Measurements from ENCODE around the gene KRTAP3-1.
"Not testable (repeated sequence)": the region's sequence is repeated elsewhere in the genome, so short reads cannot be mapped to it uniquely, and the experiment has no call there.

KRTAP3-1 gene

DNA sequence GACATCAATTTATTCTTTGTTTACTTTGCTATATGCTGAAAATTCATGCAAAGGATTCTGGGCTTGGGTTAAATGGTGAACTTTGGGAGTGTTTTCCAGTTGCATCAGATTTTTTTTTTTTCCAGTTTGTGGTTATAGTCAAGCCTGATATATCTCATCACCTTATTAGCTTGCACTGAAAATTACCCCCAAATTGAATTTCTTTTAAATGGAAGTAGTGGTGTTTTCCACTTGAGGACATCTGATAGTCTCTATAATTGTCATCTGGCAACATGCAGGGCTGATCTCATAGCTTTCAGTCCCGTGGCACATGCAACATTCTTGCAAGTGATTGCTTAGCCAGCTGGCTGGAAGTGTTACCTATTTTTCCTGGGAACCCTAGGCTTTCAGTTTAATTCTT is 4.7 kb upstream of the KRTAP3-1 start:
- peak; percentile 23 for DNase-seq

DNA sequence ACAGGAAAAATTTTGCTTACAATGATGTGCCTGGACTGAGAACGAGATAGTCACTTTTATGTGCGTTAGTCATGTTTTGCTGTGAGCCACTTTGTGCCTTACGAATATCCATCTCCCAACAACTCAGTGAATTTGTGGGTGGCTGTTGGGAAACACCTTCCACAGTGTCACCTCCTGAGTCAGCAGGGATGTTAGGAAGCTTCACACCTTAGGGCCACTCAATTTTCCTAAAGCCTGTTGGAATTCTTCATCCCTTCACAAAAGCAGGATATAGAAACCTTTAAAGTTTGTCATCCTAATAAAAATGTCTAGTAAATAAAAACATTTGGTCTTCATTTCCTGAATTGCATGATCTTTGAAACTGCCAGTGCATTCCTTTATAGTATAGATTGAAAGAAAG is 4.3 kb upstream of the KRTAP3-1 start:
- no peak for DNase-seq

DNA sequence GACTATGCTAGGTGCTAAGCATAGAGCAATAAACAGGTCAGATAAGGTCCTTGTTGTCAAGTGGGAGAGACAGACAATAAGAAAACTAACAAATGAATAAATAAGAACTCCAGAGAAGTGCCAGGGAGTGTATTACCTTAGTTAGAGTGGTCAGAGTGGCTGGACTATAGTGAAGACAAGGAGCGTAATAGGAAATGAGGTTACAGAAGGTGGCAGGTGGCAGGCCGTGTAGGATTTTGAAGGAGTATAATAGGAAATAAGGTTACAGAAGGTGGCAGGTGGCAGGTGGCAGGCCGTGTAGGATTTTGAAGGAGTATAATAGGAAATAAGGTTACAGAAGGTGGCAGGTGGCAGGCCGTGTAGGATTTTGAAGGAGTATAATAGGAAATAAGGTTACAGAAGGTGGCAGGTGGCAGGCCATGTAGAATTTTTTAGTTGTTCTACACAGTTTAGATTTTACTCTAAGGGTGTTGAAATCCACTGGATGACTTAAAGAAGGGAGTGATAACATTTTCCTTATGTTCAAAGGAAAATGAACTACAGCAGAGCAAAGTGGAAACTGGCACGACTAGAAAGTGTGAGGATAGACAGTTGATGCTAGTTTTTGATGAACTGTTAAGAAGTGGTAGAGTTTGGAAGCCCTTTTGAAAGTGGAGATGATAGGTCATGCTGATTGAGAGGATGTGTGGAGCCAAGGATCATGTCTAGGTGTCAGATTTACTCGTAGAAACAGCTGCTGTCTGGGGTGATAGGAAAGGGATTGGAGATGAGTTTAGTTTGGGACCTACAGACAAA is 3.6 kb upstream of the KRTAP3-1 start:
- no peak for DNase-seq

DNA sequence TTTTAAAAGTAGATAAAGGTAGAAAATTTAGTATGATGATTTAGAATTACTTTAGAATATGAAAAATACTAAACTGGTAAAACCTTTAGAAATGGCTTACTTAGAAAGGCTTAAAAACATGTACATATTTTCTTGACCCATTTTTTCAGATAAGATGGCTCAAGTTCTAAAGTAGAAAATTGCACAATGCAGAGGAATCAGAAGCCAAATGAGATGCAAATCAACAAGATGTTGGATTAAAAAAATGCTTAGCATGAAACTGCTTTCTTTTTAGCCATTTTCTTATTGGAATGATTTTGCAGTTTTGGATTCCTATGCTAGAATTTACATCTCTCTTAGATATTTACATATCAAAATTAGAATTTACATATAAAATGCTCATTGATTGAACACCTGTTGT is 1.5 kb upstream of the KRTAP3-1 start:
- DNase-seq = no peak

DNA sequence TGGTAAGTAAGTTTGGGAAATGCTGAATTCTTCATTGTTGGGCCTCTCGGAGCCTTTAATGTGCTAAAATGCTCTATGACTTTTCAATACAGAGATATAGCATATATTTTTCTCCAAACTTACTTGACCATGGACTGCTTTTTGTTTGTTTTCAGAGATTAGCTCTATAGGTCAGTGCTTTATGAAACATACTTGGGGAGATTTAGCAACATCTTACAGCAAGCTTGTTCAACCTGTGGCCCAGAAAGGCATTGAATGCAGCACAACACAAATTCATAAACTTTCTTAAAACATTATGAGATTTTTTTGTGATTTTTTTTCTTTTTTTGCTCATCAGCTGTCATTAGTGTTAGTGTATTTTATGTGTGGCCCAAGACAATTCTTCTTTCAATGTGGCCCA is 1.0 kb upstream of the KRTAP3-1 start:
- DNase-seq = no peak

DNA sequence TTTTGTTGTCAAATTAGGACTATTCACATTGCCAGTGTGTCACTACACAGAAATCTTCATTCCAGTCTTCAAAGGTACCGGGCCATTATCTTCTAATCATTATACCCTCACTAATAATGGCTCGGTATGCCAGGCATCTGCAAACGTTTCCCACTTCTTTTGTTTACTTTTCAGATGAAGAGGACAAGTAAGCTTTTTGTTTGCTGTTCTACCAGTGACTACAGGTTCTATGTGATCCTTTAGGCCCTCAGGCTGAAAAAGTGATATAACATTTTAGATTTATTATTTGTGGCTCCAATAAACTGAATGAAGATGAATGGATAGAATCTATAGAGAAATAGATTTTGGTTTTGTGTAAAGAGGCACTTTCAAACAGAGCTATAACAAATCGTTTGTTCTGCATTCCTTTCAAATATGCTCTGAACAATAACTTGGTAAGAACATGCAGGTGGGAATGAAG is 403 bp upstream of the KRTAP3-1 start:
- DNase-seq = no peak

DNA sequence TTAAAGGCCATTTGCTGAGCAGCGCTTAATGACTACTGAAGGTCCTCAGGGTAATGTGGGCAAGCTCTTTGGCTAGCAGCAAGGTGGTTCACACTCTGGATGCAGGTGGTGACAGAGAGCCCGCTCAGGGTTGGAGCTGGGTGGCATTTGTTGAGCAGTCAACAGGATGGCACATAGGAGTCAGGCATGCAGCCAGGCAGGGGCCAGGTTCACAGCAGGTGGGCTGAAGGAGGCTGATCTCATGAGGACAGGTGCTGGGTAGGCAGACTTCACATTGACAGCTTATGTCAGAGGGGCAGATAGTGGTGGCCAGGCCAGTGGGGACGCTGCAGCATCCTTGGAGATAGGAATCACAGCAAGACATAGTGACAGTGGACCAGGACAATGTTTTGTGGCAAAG is 4.5 kb downstream of the KRTAP3-1 start:
- DNase-seq = no peak

DNA sequence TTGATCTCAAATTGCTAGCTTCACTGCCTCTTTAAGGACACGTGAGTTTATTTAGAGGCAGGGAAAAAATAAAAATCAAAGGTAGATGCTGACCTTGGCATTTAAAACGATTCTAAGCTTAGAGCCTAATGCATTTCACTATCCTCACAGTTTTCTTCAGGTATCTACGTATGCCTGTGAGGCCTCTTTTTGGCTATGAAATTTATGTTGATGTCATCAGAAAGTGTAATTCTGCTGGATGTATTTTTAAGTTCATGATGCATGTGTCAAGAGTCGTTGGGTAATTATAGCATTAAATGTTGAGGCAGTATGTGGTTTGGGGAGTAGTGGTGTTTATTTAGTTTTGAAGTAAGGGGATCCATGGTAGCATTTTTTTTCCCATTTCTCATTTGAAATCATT is 5.0 kb downstream of the KRTAP3-1 start:
- no peak for DNase-seq

DNA sequence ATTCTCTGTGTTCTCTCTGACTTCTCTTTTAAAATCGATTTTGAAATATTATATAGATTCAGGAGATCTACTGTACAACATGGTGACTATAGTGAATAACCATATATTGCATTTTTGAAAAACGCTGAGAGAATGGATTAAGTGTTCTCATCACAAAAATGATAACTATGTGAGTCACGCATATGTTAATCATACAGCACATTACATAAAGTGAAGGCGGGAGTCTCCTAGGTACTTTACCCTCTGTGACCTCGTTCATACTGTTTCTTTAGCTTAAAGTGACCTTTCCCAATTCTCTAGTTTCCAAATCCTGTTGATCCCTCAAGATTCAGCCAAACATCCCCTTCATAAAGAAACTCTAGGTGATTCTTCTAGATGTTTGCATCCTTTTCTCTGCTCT is 6.1 kb downstream of the KRTAP3-1 start:
- no peak for DNase-seq

DNA sequence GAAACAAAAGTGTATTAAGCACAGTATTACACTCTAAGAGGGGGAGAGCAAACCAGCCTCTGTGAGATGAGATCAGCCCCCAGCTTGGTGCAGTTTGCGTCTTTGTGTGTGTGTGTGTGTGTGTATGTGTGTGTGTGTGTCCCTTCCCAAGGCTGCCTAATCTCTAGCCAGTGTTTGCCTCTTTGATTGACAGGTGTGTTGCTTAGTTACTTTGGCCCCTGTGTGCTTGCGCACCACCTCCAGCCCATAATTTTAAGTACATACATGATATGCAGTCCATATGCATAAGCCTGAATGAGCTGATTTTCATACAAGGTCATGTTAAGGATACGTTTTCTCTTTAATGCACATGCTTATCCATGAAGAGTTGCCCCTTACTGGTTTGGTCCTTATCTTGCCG is 7.1 kb downstream of the KRTAP3-1 start:
- no peak for DNase-seq

DNA sequence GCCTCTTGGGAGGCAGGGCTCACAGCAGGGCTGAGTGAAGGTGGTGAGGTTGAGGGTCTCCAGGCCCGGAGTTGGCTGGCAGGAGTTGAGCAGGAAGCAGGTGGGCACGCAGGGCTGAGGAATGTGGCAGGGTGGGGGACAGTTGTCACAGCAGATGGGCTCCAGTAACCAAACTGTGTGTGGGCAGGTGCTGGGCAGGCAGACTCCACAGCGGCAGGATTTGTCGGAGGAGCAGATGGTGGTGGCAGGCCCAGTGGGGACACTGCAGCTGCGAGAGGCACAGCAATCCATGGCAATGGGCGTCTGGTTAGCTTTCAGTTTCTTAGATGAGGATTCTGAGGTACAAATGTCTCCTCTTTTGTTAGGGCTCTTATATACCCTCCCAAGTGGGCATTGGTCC is 9.4 kb downstream of the KRTAP3-1 start, which contains the start of gene KRTAP3-2:
Gene KRTAP3-2 (minus strand): TSS at position 344 of the 400 bp plus-strand sequence. CDS start 53 bp downstream, at position 291.
- DNase-seq = not testable (repeated sequence)

DNA sequence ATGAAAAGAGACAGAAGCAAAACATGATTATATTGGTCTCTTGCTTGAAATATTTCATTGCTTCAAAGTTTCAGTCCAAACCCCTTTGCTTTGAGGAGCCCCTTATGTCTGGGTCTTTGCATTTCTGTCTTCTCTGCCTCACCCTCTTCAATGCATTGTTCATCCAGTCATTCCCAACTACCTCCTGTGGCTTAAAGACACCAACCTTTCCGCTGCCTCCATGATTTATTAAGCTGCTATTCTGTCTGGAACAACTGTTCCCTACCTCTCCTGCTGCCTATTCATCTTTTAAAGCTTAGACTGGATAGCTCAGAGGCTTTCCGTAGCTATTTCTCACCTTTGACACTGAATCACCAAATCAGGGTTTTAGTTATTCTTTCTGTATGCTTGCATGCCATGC is 11.6 kb downstream of the KRTAP3-1 start:
- no peak for DNase-seq

DNA sequence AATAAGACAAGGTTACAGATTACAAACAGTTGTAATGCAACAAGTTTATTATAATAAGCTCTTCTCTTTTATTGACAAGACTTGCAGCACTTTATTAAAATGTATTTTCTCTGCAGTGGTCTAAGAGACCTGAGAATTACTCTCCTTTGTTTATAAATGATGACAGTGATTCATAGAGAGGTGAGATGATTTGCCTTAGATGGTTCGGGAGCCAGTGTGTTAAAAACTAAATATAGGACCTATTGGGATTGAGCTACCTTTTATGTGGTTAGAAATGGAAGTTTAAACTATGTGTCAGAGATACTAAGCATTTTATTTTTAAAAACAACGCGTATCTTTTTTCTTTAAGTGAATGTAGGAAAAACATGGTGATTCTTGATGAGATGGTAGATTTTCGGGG is 12.1 kb downstream of the KRTAP3-1 start:
- no peak for DNase-seq

DNA sequence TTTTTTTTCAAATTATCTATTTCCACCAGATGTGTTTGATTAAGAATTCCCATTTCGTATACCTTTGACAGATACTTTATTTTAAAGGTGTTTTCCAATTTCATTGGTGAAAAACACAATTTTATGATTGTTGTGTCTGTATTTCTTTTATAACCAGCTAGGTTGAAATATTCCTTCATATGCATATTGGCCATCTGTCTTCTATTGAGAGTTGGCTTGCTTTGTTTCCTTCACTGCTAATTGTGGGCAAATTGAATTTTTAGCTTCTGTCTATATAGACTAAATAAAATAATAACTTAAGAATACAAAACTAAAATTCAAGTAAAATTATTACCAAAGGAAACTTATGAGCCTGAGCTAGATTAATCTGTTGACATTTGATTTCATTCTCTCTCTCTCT is 13.8 kb downstream of the KRTAP3-1 start:
- DNase-seq = no peak

DNA sequence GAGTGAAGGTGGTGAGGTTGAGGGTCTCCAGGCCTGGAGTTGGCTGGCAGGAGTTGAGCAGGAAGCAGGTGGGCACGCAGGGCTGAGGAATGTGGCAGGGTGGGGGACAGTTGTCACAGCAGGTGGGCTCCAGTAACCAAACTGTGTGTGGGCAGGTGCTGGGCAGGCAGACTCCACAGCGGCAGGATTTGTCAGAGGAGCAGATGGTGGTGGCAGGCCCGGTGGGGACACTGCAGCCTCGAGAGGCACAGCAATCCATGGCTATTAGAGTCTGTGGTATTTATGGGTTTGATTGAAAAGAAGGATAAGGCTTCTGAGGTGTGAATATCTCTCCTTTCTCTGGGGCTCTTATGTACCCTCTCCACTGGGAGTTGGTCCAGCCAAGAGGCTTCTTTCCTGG is 15.1 kb downstream of the KRTAP3-1 start, which contains the start of gene KRTAP3-3:
Gene KRTAP3-3 (minus strand): TSS at position 326 of the 400 bp plus-strand sequence. CDS start 67 bp downstream, at position 259.
- no peak for DNase-seq

DNA sequence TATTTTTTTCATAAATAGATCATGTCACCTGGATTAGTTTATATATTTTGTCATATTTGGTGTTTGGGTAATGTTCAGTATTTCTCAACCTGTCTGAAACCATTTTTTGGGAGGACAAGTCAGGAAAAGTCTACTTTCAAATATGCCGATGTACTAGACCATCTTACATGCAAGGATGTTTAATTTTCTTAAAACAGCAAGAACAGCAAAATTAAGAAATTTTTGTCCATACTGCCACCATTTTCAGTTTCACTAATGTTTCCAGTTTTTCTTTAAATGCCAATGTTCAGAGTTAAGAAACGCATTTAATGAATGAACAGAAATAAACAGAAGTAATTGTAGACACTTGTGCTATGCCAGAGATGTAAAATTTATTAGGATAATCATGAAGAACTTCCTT is 15.8 kb downstream of the KRTAP3-1 start:
- DNase-seq = no peak

DNA sequence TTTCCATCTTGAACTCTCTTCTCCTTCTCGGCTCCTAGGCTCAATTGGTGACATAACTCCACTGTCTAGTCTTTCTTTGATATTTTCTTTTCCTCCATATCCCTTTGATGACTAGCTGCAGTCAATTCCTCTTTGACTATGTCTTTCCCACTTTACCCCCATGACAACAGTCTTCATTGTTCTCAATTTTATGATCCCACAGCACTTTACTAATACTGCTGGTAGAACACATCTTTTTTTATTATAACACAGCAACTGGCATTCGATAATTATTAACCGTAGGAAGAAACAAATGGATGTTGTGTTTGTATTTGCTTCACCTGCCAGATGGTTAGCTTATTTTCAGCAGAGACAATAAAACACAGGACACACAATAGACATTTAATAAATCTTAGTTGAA is 16.3 kb downstream of the KRTAP3-1 start:
- DNase-seq = no peak

DNA sequence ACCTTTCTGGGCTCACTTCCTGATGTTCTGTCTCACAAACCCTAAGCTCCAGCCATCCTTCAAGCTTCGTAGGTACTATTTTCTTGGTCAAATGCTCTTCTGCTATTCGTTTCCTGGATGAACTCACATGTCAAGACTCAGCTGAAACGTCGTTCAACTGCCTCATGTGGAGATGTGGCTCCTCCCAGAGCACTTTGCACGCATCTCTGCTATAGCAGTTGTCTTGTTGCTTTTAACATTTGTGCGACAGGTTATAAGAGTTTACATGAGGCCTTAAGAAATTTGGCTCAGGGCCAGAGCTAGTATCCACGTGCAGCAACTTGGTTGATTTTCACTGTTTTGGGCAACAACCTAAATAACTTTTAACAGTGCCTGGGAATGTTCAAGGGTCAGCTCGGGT is 22.0 kb downstream of the KRTAP3-1 start:
- no peak for DNase-seq

DNA sequence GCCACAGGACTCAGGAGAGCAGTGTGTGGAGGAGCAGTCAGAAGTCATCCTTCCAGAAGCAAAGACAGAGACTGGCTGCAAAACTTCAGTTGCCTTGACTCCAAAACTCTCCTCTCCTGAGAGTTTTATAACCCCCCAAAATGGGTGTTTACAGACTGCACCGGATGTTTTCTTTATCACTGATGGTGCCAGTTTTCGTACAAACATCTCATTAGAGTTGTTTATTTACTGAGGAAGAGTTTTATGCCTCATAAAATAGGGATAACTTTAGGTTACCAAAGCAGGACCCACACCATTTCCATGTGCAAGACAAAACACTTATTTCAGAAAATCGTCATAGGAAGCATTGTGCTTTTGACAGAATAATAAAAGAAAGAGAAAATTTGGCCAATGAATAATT is 24.7 kb downstream of the KRTAP3-1 start, which contains the start of gene KRT40:
Gene KRT40 (minus strand): TSS at position 101 of the 400 bp plus-strand sequence. CDS start 53 bp downstream, at position 48.
- DNase-seq = no peak

DNA sequence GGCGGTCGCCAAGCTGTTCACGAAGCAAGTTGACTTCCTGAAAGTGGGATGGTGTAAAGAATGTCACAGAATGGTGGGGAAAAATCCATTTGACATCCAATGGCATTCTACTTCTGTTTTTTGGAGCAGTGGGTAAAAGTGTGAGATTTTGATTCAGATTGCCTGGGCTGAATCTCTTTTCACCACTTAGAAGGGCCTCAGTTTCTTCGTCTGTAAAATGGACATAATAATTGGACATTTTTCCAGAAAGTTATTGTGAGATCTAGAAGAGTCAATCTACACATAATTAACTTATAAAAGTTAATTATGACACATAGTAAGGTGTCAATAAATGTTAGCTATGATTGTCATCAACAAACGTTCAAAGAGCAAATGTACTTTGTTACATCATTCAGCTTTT is 27.8 kb downstream of the KRTAP3-1 start:
- no peak for DNase-seq

DNA sequence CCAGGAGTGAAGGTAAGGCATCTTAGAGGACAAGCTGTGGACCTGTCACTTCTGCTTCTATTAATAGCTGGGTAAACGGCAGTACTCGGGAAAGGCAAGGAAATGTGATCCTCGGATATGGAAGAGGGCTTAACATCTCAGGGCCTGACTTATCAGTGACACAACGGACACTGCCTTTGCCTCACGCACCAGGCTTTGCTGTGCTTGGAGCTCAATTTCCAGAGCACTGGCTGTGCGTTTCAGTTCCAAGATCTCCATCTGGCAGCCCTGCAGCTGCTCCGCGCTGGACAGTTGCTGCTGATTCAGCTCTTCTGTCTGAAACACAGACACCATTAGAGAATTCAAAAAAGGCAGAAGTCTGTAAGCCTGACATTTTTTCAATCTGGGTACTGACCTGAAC is 28.3 kb downstream of the KRTAP3-1 start:
- peak; percentile 69 for DNase-seq

DNA sequence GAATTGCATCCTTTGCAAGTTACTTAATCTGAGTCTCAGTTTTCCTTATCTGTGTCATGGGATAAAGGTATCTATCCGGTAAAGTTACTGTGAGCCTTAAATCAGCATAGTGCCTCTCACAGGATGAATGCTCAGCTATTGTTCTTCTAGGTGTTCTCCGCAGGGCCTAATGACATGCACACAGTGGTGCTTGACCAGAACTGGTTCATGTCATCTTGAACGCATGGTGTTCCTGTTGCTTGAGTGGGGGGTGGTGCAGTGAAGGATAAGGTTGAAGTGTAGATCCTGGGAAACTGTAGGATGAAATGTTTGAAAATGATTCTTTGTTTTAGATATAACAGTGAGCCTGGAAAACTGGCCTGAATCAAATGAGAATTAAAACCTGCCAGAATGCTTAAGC is 28.8 kb downstream of the KRTAP3-1 start:
- no peak for DNase-seq

DNA sequence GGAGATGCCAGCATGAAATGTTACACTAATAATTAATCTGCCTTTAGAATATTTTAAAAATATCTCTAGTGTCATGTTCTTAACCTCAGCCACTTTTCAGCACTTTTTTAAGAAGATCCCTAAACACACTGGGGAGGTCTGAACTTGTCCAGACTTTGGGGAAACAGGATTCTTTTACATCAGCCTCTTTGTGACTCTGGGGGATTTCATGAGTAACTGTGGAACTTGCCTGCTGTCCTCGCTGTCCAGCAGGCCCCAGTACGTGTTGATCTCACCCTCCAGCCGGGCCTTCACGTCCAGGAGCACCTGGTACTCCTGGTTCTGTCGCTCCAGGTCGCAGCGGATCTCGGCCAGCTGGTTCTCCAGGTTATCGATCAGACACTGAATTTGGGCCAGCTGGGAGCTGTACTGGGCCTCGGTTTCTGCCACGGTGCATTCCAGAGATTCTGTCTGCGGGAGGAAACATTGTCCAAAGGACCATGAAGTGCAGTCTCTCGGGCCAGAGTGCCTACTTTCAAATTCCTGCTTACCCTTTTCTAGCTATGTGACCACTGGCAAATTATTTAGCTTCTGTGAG is 30.3 kb downstream of the KRTAP3-1 start:
- DNase-seq = no peak

DNA sequence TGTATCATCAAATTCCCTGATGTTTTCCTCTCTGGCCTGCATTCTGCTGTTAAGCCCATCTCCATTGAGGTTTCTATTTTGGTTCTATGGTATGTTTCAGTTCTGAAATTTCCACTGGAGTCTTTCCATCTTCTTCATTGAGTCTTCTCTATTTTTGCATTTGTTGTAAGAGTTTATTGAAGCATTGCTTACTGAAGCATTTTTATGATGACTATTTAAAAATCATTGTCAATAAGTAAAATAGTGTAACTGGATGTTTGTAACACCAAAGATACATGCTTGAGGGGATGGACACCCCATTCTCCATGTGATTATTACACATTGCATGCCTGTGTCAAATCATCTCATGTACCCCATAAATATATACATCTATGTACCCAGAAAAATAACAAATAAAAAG is 33.4 kb downstream of the KRTAP3-1 start:
- DNase-seq = no peak

Measured in eye (tissue), 1 donor.